Tibial artery (tissue), 4 donors: ENCODE results near the gene C9orf153.

Experiments used
- DNase-seq, 2 donors: peaks; one replicate each; pipeline ENCODE4 v3.0.0-alpha.2; 2019
- H3K27ac ChIP-seq, 2 donors: fragments of 200-600 bp; sonication (generic) in 1 of 2; 1 replicate in 1 of 2; 2 replicates in 1 of 2; pipeline ENCODE4 v1.5.1; 2018 to 2019; ENCODE audit warnings: mild to moderate bottlenecking in 1 of 2
- H3K27me3 ChIP-seq, 2 donors: fragments of 200-600 bp; sonication (generic) in 1 of 2; one replicate each; pipeline versions ENCODE4 v1.5.1 to v1.6.0; 2016 to 2019
- H3K36me3 ChIP-seq, 3 donors: fragments of 200-600 bp; sonication (generic) in 2 of 3; one replicate each; pipeline ENCODE4 v1.5.1; 2016 to 2019; ENCODE audit warnings: mild to moderate bottlenecking in 2 of 3
- H3K4me1 ChIP-seq, 4 donors: fragments of 200-600 bp; sonication (generic) in 2 of 4; 1 replicate in 3 of 4; 2 replicates in 1 of 4; pipeline ENCODE4 v1.5.1; 2016 to 2019
- H3K4me3 ChIP-seq, 2 donors: fragments of 200-600 bp; sonication (generic) in 1 of 2; 1 replicate in 1 of 2; 2 replicates in 1 of 2; pipeline ENCODE4 v1.5.1; 2018 to 2019; ENCODE audit warnings: mild to moderate bottlenecking in 2 of 2
- H3K9me3 ChIP-seq, 3 donors: fragments of 200-600 bp; sonication (generic) in 1 of 3; one replicate each; pipeline ENCODE4 v1.5.1; 2016 to 2019
- intact Hi-C: fragments of 100-400 bp; cut with DNase I; formaldehyde crosslinking; loops from one replicate; pipeline ENCODE4 v1.15.0; 2023; ENCODE audit warnings: low total_unique reads
- TF ChIP-seq, protein P1 (sequence below), 2 experiments: fragments of 200-600 bp in 1 of 2; fragments of 450-650 bp in 1 of 2; IDR thresholded peaks; one replicate each; pipeline ENCODE4 v1.5.1; 2017 to 2019; ENCODE audit warnings: antibody characterized with exemption in 2 of 2, mild to moderate bottlenecking in 1 of 2, moderate library complexity in 1 of 2

C9orf153 gene

GRCh38 chr9:86279839-86280238, 20.4 kb upstream of the C9orf153 start:
- intact Hi-C loops, result loop anchor here (5.0 to 10.0 kb wide), 2 partner anchors 72 to 335 kb away; partner anchors contain the start of genes NAA35 and TUT7
- TF ChIP-seq, protein P1, sequence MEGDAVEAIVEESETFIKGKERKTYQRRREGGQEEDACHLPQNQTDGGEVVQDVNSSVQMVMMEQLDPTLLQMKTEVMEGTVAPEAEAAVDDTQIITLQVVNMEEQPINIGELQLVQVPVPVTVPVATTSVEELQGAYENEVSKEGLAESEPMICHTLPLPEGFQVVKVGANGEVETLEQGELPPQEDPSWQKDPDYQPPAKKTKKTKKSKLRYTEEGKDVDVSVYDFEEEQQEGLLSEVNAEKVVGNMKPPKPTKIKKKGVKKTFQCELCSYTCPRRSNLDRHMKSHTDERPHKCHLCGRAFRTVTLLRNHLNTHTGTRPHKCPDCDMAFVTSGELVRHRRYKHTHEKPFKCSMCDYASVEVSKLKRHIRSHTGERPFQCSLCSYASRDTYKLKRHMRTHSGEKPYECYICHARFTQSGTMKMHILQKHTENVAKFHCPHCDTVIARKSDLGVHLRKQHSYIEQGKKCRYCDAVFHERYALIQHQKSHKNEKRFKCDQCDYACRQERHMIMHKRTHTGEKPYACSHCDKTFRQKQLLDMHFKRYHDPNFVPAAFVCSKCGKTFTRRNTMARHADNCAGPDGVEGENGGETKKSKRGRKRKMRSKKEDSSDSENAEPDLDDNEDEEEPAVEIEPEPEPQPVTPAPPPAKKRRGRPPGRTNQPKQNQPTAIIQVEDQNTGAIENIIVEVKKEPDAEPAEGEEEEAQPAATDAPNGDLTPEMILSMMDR (IDR thresholded peaks at IDR 0.05), result no peak
- Histone ChIP-seq H3K27ac (no peak overlapping the region), H3K9me3 (no peaks in the 10 kb centered on the region), H3K27me3 (no peaks in the 10 kb centered on the region), H3K4me3 (no peak overlapping the region), H3K36me3 (no peaks in the 10 kb centered on the region), H3K4me1 (peaks cover 0 to 45% (median 28%) of the 10 kb centered on the region in 4 donors)
- no peak for DNase-seq

GRCh38 chr9:86277072-86277471, 17.6 kb upstream of the C9orf153 start:
- no peaks in the 10 kb centered on the region for H3K9me3 ChIP-seq
- peaks cover 16 to 20% (median 19%) of the 10 kb centered on the region in 3 donors for H3K36me3 ChIP-seq
- no peak overlapping the region for H3K27ac ChIP-seq
- DNase-seq, result no peak
- peaks cover 0 to 41% (median 24%) of the 10 kb centered on the region in 4 donors for H3K4me1 ChIP-seq
- TF ChIP-seq, protein P1 (IDR thresholded peaks at IDR 0.05), result no peak
- intact Hi-C loops, result no loop called here
- no peak overlapping the region for H3K4me3 ChIP-seq
- no peaks in the 10 kb centered on the region for H3K27me3 ChIP-seq

- Histone ChIP-seq H3K27ac (no peak overlapping the region), H3K4me3 (no peak overlapping the region), H3K36me3 (peaks cover 28 to 31% (median 30%) of the 10 kb centered on the region in 3 donors), H3K9me3 (no peaks in the 10 kb centered on the region), H3K27me3 (no peaks in the 10 kb centered on the region), H3K4me1 (peaks cover 0 to 36% (median 17%) of the 10 kb centered on the region in 4 donors)
- intact Hi-C loops, result no loop called here
- TF ChIP-seq, protein P1 (IDR thresholded peaks at IDR 0.05), result no peak
- DNase-seq, result no peak
Observed at GRCh38 chr9:86275962-86276361, 16.5 kb upstream of the C9orf153 start.

GRCh38 chr9:86274821-86275643, 15.6 kb upstream of the C9orf153 start:
- Histone ChIP-seq H3K27me3 (no peaks in the 10 kb centered on the region), H3K27ac (no peak overlapping the region)
- TF ChIP-seq, protein P1 (IDR thresholded peaks at IDR 0.05), result no peak

GRCh38 chr9:86272221-86272620, 12.8 kb upstream of the C9orf153 start:
- H3K36me3 ChIP-seq, result peaks cover 30 to 41% (median 38%) of the 10 kb centered on the region in 3 donors
- TF ChIP-seq, protein P1 (IDR thresholded peaks at IDR 0.05), result no peak
- no peaks in the 10 kb centered on the region for H3K27me3 ChIP-seq
- no peak overlapping the region for H3K4me3 ChIP-seq
- H3K9me3 ChIP-seq, result no peaks in the 10 kb centered on the region
- no peak overlapping the region for H3K27ac ChIP-seq
- intact Hi-C loops, result no loop called here
- H3K4me1 ChIP-seq, result peaks cover 0 to 9% (median 6%) of the 10 kb centered on the region in 4 donors
- DNase-seq, result no peak

More at GRCh38 chr9:86274821-86275643, 15.6 kb upstream of the C9orf153 start:
- Histone ChIP-seq H3K4me1 (peaks cover 0 to 27% (median 11%) of the 10 kb centered on the region in 4 donors), H3K9me3 (no peaks in the 10 kb centered on the region), H3K4me3 (no peak overlapping the region), H3K36me3 (peaks cover 30 to 32% (median 32%) of the 10 kb centered on the region in 3 donors)
- intact Hi-C loops, result no loop called here
- no peak for DNase-seq
